Activated naive CD4-positive, alpha-beta T cell treated with anti-CD3 and anti-CD28 coated beads for 36 hours (primary cell): Measurements from ENCODE around the gene ARHGEF40. TPM values are rescaled to one million over a fixed set of nuclear protein-coding genes. Genes with fewer than 3 reads are reported as not detected.

Source experiments
- CTCF ChIA-PET: fragments of 350-600 bp; sonication (Branson Sonifier 250); formaldehyde crosslinking; loops from one replicate; lab custom pipeline; 2021; ENCODE audit warnings: antibody characterized with exemption; lab: Charles Lee
- DNase-seq: peaks from one replicate; pipeline ENCODE4 v3.0.0-alpha.2; 2020
- H3K27ac Mint-ChIP-seq: one replicate; pipeline ENCODE4 v1.8.0; 2021; ENCODE audit warnings: mild to moderate bottlenecking, mixed read lengths
- H3K27me3 Mint-ChIP-seq: one replicate; pipeline ENCODE4 v1.8.0; 2021; ENCODE audit warnings: low read depth, mixed read lengths
- H3K36me3 Mint-ChIP-seq: one replicate; pipeline ENCODE4 v1.8.0; 2021; ENCODE audit warnings: low read depth, mixed read lengths
- H3K4me1 Mint-ChIP-seq: one replicate; pipeline ENCODE4 v1.8.0; 2021; ENCODE audit warnings: low read depth, mixed read lengths
- H3K4me3 Mint-ChIP-seq: one replicate; pipeline ENCODE4 v1.8.0; 2021; ENCODE audit warnings: mild to moderate bottlenecking, moderate library complexity, mixed read lengths
- H3K9me3 Mint-ChIP-seq: one replicate; pipeline ENCODE4 v1.8.0; 2021; ENCODE audit warnings: mixed read lengths
- intact Hi-C: fragments of 100-400 bp; cut with micrococcal nuclease; formaldehyde crosslinking; loops from one replicate; pipeline ENCODE4 v1.15.1; 2023
- total RNA-seq, 2 experiments: library from RNA; stranded (reverse); gene quantifications; one replicate each; pipeline ENCODE4 v1.2.3, GENCODE V29; 2021

ARHGEF40 gene
- total RNA-seq, 2 experiments from 2014 or later, result not detected

- H3K27me3 Mint-ChIP-seq, result no peaks in the 10 kb centered on the region
- peak; percentile 82 for DNase-seq
- peak overlapping the region; percentile 87 for H3K4me3 Mint-ChIP-seq
- peak overlapping the region; percentile 84 for H3K27ac Mint-ChIP-seq
- peaks cover 25% of the 10 kb centered on the region for H3K4me1 Mint-ChIP-seq
- CTCF ChIA-PET, result interaction anchor here (0.5 to 12.9 kb wide), 48 partner anchors 10 to 373 kb away, joined by 3 to 260 read pairs (median 4); partner anchors contain the start of genes ARHGEF40 and TOX4
- intact Hi-C loops, result loop anchor here (1.0 to 5.0 kb wide), 13 partner anchors 8 to 642 kb away; partner anchors contain the start of genes CHD8, METTL17, NDRG2 and PIP4P1
- H3K36me3 Mint-ChIP-seq, result no peaks in the 10 kb centered on the region
- no peaks in the 10 kb centered on the region for H3K9me3 Mint-ChIP-seq
Observed at GRCh38 chr14:21104448-21105060, 34.5 kb downstream of the ARHGEF40 start.

- peaks cover 30% of the 10 kb centered on the region for H3K4me1 Mint-ChIP-seq
- CTCF ChIA-PET, result interaction anchor here (0.6 to 12.9 kb wide), 42 partner anchors 10 to 372 kb away, joined by 3 to 260 read pairs (median 4); partner anchors contain the start of genes ARHGEF40 and TOX4
- no peaks in the 10 kb centered on the region for H3K27me3 Mint-ChIP-seq
- H3K27ac Mint-ChIP-seq, result no peak overlapping the region
- intact Hi-C loops, result loop anchor here (2.0 to 5.0 kb wide), 2 partner anchors 204 to 248 kb away; no protein-coding TSS in a partner anchor
- H3K4me3 Mint-ChIP-seq, result peak overlapping the region; percentile 87
- no peaks in the 10 kb centered on the region for H3K9me3 Mint-ChIP-seq
- no peak for DNase-seq
- no peaks in the 10 kb centered on the region for H3K36me3 Mint-ChIP-seq
Observed at GRCh38 chr14:21105095-21105494, 35.0 kb downstream of the ARHGEF40 start.

DNA sequence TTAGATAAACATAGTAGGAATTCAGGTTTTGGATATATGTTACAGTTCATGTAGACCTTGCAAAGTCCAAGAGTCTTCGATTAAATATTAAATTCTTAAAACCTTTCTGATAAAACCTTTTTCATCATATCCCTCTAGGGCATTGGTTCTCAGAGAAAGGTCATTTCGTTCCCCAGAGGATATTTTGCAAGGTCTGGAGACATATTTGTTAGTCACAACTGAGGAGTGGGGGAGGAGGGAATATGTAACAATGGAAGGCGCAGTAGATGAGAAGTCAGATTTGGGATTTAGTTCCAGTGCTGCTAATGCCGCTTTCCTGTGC lies 36.0 kb downstream of the ARHGEF40 start:
- CTCF ChIA-PET, result interaction anchor here (0.6 to 12.9 kb wide), 11 partner anchors 9 to 135 kb away, joined by 3 to 260 read pairs (median 19); partner anchors contain the start of gene ARHGEF40
- peaks cover 36% of the 10 kb centered on the region for H3K4me1 Mint-ChIP-seq
- H3K9me3 Mint-ChIP-seq, result no peaks in the 10 kb centered on the region
- no peaks in the 10 kb centered on the region for H3K36me3 Mint-ChIP-seq
- intact Hi-C loops, result loop anchor here (2.0 to 5.0 kb wide), 2 partner anchors 249 to 451 kb away; no protein-coding TSS in a partner anchor
- H3K27ac Mint-ChIP-seq, result no peak overlapping the region
- no peak for DNase-seq
- no peak overlapping the region for H3K4me3 Mint-ChIP-seq
- H3K27me3 Mint-ChIP-seq, result no peaks in the 10 kb centered on the region

- Mint-ChIP-seq H3K27ac (no peak overlapping the region), H3K27me3 (no peaks in the 10 kb centered on the region), H3K9me3 (no peaks in the 10 kb centered on the region), H3K4me3 (no peak overlapping the region), H3K36me3 (no peaks in the 10 kb centered on the region), H3K4me1 (peaks cover 36% of the 10 kb centered on the region)
- CTCF ChIA-PET, result interaction anchor here (0.9 to 12.9 kb wide), 7 partner anchors 9 to 102 kb away, joined by 3 to 260 read pairs (median 30); partner anchors contain the start of gene ARHGEF40
- intact Hi-C loops, result loop anchor here (2.0 to 5.0 kb wide), 2 partner anchors 249 to 450 kb away; no protein-coding TSS in a partner anchor
- DNase-seq, result peak; percentile 90
Observed at GRCh38 chr14:21106498-21107282, 36.6 kb downstream of the ARHGEF40 start.

GRCh38 chr14:21107283-21107800 lies 37.2 kb downstream of the ARHGEF40 start:
- no peak overlapping the region for H3K27ac Mint-ChIP-seq
- intact Hi-C loops, result loop anchor here (2.0 to 5.0 kb wide), 2 partner anchors 250 to 449 kb away; no protein-coding TSS in a partner anchor
- CTCF ChIA-PET, result interaction anchor here (5.3 to 12.9 kb wide), 2 partner anchors 36 to 92 kb away, joined by 37 to 260 read pairs; partner anchors contain the start of gene ARHGEF40
- peaks cover 32% of the 10 kb centered on the region for H3K4me1 Mint-ChIP-seq
- no peak overlapping the region for H3K4me3 Mint-ChIP-seq
- H3K36me3 Mint-ChIP-seq, result no peaks in the 10 kb centered on the region
- DNase-seq, result no peak
- H3K9me3 Mint-ChIP-seq, result no peaks in the 10 kb centered on the region
- H3K27me3 Mint-ChIP-seq, result no peaks in the 10 kb centered on the region

- Mint-ChIP-seq H3K4me3 (no peak overlapping the region), H3K4me1 (peaks cover 22% of the 10 kb centered on the region), H3K9me3 (no peaks in the 10 kb centered on the region), H3K27ac (no peak overlapping the region), H3K27me3 (no peaks in the 10 kb centered on the region), H3K36me3 (no peaks in the 10 kb centered on the region)
- CTCF ChIA-PET, result interaction anchor here (0.8 to 12.9 kb wide), 5 partner anchors 12 to 138 kb away, joined by 3 to 260 read pairs (median 9); no protein-coding TSS in a partner anchor
- intact Hi-C loops, result loop anchor here (5.0 kb wide), 1 partner anchor 251 kb away; no protein-coding TSS in a partner anchor
- no peak for DNase-seq
Observed at GRCh38 chr14:21108791-21109190, 38.7 kb downstream of the ARHGEF40 start.

DNA sequence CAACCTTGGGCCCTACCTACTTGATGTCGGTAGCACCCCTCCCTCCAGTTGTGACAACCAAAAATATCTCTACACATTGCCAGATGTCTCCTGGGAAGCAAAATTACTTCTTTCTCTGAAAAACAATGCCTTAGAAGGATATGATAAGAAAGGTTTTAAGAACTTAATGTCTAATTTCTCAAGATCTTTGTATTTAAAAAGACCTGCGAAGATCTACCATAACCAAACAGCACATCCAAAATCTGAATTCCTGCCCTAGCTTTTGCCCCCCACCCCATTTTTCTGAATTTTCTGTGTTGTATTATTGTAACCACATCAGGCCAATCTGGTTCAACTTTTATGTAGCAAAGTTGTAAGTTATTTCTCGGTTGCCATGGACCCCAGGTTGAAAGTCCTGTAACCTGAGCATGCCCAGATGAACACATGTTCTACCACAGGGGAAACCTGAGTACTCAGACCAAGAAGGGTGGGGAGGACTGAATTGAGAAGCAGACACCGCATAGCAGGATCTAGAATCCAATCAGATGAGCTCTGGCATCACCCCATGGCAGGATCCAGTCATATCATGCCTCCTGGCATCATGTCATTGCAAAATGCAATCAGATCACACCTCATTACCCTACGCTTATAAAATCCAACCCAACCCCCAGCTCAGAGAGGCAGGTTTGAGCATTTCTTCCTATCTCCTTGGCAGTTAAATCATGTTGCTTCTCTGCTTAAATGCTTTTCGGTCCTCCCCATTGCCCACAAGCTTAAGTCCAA lies 39.5 kb downstream of the ARHGEF40 start:
- peak overlapping the region; percentile 7 for H3K27ac Mint-ChIP-seq
- H3K9me3 Mint-ChIP-seq, result no peaks in the 10 kb centered on the region
- intact Hi-C loops, result loop anchor here (5.0 kb wide), 1 partner anchor 252 kb away; no protein-coding TSS in a partner anchor
- peak; percentile 71 for DNase-seq
- CTCF ChIA-PET, result interaction anchor here (0.5 to 12.9 kb wide), 9 partner anchors 16 to 417 kb away, joined by 3 to 260 read pairs (median 4); no protein-coding TSS in a partner anchor
- H3K36me3 Mint-ChIP-seq, result no peaks in the 10 kb centered on the region
- H3K27me3 Mint-ChIP-seq, result no peaks in the 10 kb centered on the region
- no peak overlapping the region for H3K4me3 Mint-ChIP-seq
- peaks cover 21% of the 10 kb centered on the region for H3K4me1 Mint-ChIP-seq

DNA sequence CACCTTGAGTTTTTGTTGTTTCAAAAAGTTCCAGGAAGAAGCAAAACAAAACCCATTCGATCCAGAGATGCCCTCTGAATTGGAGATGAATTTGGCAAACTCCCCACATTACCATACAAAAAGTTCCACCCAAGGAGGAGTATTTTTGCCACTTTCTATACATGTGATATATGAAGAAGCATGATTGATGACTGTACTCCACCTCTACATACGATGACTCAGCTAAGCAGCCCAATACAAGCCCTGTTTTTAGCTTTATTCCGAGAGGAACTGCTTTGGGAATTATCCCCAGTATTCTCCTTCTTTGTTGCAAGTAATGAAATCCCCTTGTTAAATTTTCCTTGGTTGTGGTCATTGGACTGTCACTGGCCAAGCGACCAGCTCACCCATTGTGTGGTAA lies 42.2 kb downstream of the ARHGEF40 start:
- intact Hi-C loops, result no loop called here

DNA sequence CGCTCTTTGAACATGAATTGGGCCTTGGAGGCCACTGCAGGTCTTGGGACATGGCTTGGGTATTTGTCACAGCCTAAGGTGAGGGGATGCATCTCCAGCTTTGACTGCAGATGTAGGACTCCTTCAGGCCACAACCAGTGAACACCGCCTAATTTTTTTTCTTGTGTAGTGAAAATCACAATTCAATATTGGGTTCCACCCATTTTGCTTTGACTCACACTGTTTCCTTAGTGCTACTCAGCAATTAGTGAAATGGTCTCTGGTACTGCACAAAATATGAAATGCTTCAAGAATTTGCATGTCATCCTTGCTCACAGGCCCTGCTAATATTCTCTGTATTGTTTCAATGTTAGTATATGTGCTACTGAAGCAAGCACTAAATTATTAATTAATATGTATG lies 43.3 kb downstream of the ARHGEF40 start:
- CTCF ChIA-PET, result no interaction called here
- Mint-ChIP-seq H3K36me3 (no peaks in the 10 kb centered on the region), H3K9me3 (no peaks in the 10 kb centered on the region), H3K27ac (no peak overlapping the region), H3K27me3 (peaks cover 2% of the 10 kb centered on the region), H3K4me3 (no peak overlapping the region), H3K4me1 (peaks cover 13% of the 10 kb centered on the region)
- DNase-seq, result no peak
- intact Hi-C loops, result no loop called here

More for the DNA sequence above, 42.2 kb downstream of the ARHGEF40 start:
- no peaks in the 10 kb centered on the region for H3K27me3 Mint-ChIP-seq
- H3K4me3 Mint-ChIP-seq, result no peak overlapping the region
- H3K36me3 Mint-ChIP-seq, result no peaks in the 10 kb centered on the region
- DNase-seq, result no peak
- CTCF ChIA-PET, result interaction anchor here (1.0 to 1.2 kb wide), 3 partner anchors 9 to 97 kb away, joined by 3 to 5 read pairs (median 4); no protein-coding TSS in a partner anchor
- H3K4me1 Mint-ChIP-seq, result peaks cover 13% of the 10 kb centered on the region
- no peaks in the 10 kb centered on the region for H3K9me3 Mint-ChIP-seq
- no peak overlapping the region for H3K27ac Mint-ChIP-seq

GRCh38 chr14:21118933-21119332 lies 48.8 kb downstream of the ARHGEF40 start:
- Mint-ChIP-seq H3K27ac (no peak overlapping the region), H3K9me3 (no peaks in the 10 kb centered on the region), H3K36me3 (no peaks in the 10 kb centered on the region), H3K4me3 (no peak overlapping the region), H3K4me1 (no peaks in the 10 kb centered on the region), H3K27me3 (peaks cover 2% of the 10 kb centered on the region)
- CTCF ChIA-PET, result no interaction called here
- DNase-seq, result no peak
- intact Hi-C loops, result no loop called here

- intact Hi-C loops, result no loop called here
- no peak for DNase-seq
- Mint-ChIP-seq H3K36me3 (no peaks in the 10 kb centered on the region), H3K27me3 (peaks cover 2% of the 10 kb centered on the region), H3K9me3 (no peaks in the 10 kb centered on the region), H3K4me1 (no peaks in the 10 kb centered on the region), H3K27ac (no peak overlapping the region), H3K4me3 (no peak overlapping the region)
- CTCF ChIA-PET, result interaction anchor here (0.6 to 1.7 kb wide), 2 partner anchors 105 to 148 kb away, joined by 3 read pairs; no protein-coding TSS in a partner anchor
Observed at GRCh38 chr14:21120686-21121085, 50.6 kb downstream of the ARHGEF40 start.
